ENCODE measurements around the gene MOB3A.

Gene MOB3A

DNA sequence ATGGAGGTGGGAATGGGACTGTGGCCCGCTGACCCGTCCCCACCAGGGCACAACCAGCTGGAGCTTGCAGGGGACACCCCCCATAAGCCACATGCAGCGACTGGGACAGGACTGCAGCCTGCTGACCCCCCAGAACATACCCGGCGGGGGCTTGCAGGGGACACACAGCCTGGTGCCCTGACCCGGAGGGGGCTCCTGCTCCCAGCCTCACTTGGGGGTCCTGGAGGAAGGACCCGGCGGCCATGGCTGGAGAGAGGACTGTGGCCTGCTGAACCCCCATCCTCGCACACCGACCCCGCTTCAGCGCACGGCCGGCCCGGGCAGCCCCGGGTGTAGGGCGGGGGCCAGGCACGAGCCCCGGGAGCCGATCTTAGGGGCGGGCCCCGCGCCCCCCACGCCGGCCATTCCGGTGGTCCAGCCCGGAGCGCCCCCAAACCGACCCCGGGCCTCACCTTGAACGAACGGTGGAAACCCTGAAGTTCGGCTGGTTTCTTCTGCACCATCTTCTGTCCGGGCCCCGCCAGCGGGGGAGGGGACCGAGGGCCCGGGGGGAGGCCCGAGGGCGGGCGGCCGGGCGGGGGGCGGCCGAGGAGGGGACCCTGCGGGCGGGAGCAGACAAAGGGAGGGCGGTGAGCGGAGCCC is 45.7 kb downstream of the MOB3A start (continued):
- TF ChIP-seq, protein P1, sequence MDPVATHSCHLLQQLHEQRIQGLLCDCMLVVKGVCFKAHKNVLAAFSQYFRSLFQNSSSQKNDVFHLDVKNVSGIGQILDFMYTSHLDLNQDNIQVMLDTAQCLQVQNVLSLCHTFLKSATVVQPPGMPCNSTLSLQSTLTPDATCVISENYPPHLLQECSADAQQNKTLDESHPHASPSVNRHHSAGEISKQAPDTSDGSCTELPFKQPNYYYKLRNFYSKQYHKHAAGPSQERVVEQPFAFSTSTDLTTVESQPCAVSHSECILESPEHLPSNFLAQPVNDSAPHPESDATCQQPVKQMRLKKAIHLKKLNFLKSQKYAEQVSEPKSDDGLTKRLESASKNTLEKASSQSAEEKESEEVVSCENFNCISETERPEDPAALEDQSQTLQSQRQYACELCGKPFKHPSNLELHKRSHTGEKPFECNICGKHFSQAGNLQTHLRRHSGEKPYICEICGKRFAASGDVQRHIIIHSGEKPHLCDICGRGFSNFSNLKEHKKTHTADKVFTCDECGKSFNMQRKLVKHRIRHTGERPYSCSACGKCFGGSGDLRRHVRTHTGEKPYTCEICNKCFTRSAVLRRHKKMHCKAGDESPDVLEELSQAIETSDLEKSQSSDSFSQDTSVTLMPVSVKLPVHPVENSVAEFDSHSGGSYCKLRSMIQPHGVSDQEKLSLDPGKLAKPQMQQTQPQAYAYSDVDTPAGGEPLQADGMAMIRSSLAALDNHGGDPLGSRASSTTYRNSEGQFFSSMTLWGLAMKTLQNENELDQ (tag by site-specific recombination; IDR thresholded peaks at IDR 0.05; ENCODE audit: low read depth), result no peak

DNA sequence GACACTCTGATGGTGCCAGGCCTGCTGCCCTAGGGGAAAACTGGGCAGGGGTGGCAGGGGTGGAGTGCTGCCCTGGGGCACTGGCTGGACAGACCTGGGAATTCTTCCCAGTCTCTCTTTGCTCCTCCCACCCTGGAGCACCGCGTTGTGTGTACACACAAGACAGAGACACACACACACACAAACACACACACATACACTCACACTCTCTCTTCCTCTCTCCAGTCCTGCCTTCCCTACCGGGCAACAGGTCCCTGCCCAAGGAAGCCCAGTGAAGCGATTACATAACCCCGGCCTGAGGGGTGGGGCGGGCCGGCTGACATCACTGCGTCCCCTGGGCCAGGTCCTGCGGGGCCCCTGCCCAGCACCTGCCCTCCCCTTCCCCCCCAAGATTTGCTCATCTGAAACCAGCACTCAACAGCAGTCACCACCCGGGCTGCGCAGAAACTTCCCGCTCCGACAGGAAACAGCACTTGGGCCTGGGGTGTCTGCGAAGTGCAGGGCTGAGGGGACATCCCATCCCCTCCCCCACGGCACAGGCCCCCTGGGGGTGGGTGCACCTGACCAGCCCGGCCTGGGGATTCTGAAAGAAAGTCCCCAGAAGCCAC is 46.3 kb downstream of the MOB3A start:
- Histone ChIP-seq H3K4me1 (ENCODE audit: control insufficient read depth, insufficient read depth, low read length) (peaks cover 3% of the 10 kb centered on the region; the same call in 1 of the 2 replicates), H3K4me3 (ENCODE audit: low read depth, low read length) (peak overlapping the region; percentile 55), H3K36me3 (ENCODE audit: control insufficient read depth in 2 of 2, insufficient read depth in 1 of 2, low read length in 2 of 2) (peaks cover 0 to 41% of the 10 kb centered on the region in 2 experiments; a peak in 1 of 3 replicates), H3K9me3 (ENCODE audit: control insufficient read depth, insufficient read depth, low read depth, low read length) (no peaks in the 10 kb centered on the region), H3K27ac (ENCODE audit: extremely low read depth, low read depth, low read length) (peak overlapping the region; percentile 47; the same call in 1 of the 2 replicates)
- CTCF ChIA-PET, result interaction anchor here (0.6 to 0.7 kb wide), 2 partner anchors 30 to 120 kb away, joined by 3 to 4 read pairs; no protein-coding TSS in a partner anchor
- POLR2A ChIA-PET, result interaction anchor here (0.7 to 3.5 kb wide), 5 partner anchors 8 to 30 kb away, joined by 3 to 17 read pairs (median 4); no protein-coding TSS in a partner anchor
- TF ChIP-seq KLF16 (tag by site-specific recombination; IDR thresholded peaks at IDR 0.05), result peak; percentile 92
- TF ChIP-seq, protein P2, sequence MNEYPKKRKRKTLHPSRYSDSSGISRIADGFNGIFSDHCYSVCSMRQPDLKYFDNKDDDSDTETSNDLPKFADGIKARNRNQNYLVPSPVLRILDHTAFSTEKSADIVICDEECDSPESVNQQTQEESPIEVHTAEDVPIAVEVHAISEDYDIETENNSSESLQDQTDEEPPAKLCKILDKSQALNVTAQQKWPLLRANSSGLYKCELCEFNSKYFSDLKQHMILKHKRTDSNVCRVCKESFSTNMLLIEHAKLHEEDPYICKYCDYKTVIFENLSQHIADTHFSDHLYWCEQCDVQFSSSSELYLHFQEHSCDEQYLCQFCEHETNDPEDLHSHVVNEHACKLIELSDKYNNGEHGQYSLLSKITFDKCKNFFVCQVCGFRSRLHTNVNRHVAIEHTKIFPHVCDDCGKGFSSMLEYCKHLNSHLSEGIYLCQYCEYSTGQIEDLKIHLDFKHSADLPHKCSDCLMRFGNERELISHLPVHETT (tag by site-specific recombination; IDR thresholded peaks at IDR 0.05), result peak; percentile 88
- no peak for TF ChIP-seq ZNF654 (tag by site-specific recombination; IDR thresholded peaks at IDR 0.05; ENCODE audit: low read depth)
- peak; percentile 26; the same call in 1 of the 2 replicates for TF ChIP-seq ZNF843 (tag by site-specific recombination; IDR thresholded peaks at IDR 0.05)
- TF ChIP-seq GLIS2 (tag by site-specific recombination; IDR thresholded peaks at IDR 0.05), result no peak; the same call in none of the 2 replicates
- TF ChIP-seq ZNF660 (tag by site-specific recombination; IDR thresholded peaks at IDR 0.05), result peak; percentile 35; the same call in 1 of the 2 replicates
- TF ChIP-seq HOXC10 (CRISPR knock-in tag; IDR thresholded peaks at IDR 0.05), result no peak
- TF ChIP-seq ZNF624 (tag by site-specific recombination; IDR thresholded peaks at IDR 0.05), result no peak
- TF ChIP-seq ZNF548 (tag by site-specific recombination; IDR thresholded peaks at IDR 0.05), result no peak
- TF ChIP-seq KLF10 (tag by site-specific recombination; IDR thresholded peaks at IDR 0.05), result peak; percentile 69
- TF ChIP-seq, protein P3, sequence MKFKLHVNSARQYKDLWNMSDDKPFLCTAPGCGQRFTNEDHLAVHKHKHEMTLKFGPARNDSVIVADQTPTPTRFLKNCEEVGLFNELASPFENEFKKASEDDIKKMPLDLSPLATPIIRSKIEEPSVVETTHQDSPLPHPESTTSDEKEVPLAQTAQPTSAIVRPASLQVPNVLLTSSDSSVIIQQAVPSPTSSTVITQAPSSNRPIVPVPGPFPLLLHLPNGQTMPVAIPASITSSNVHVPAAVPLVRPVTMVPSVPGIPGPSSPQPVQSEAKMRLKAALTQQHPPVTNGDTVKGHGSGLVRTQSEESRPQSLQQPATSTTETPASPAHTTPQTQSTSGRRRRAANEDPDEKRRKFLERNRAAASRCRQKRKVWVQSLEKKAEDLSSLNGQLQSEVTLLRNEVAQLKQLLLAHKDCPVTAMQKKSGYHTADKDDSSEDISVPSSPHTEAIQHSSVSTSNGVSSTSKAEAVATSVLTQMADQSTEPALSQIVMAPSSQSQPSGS (tag by site-specific recombination; IDR thresholded peaks at IDR 0.05; ENCODE audit: low read depth), result peak; percentile 82
- peak; percentile 52; the same call in 1 of the 2 replicates for TF ChIP-seq ZNF394 (tag by site-specific recombination; IDR thresholded peaks at IDR 0.05; ENCODE audit: borderline replicate concordance)
- TF ChIP-seq BCL11B (tag by site-specific recombination; IDR thresholded peaks at IDR 0.05; ENCODE audit: low read depth), result peak; percentile 74; the same call in 1 of the 2 replicates
- TF ChIP-seq ZNF19 (tag by site-specific recombination; IDR thresholded peaks at IDR 0.05; ENCODE audit: low read depth), result no peak
- TF ChIP-seq ZXDB (tag by site-specific recombination; IDR thresholded peaks at IDR 0.05), result peak; percentile 88
- TF ChIP-seq ZNF423 (tag by site-specific recombination; IDR thresholded peaks at IDR 0.05), result peak; percentile 67; the same call in 1 of the 2 replicates
- TF ChIP-seq, protein P4, sequence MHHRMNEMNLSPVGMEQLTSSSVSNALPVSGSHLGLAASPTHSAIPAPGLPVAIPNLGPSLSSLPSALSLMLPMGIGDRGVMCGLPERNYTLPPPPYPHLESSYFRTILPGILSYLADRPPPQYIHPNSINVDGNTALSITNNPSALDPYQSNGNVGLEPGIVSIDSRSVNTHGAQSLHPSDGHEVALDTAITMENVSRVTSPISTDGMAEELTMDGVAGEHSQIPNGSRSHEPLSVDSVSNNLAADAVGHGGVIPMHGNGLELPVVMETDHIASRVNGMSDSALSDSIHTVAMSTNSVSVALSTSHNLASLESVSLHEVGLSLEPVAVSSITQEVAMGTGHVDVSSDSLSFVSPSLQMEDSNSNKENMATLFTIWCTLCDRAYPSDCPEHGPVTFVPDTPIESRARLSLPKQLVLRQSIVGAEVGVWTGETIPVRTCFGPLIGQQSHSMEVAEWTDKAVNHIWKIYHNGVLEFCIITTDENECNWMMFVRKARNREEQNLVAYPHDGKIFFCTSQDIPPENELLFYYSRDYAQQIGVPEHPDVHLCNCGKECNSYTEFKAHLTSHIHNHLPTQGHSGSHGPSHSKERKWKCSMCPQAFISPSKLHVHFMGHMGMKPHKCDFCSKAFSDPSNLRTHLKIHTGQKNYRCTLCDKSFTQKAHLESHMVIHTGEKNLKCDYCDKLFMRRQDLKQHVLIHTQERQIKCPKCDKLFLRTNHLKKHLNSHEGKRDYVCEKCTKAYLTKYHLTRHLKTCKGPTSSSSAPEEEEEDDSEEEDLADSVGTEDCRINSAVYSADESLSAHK (tag by site-specific recombination; IDR thresholded peaks at IDR 0.05), result peak; percentile 78
- TF ChIP-seq ZNF623 (tag by site-specific recombination; IDR thresholded peaks at IDR 0.05), result 0 out of 2 replicates have a peak, but pooled peaks have one; percentile 15
- TF ChIP-seq SP2 (tag by site-specific recombination; IDR thresholded peaks at IDR 0.05), result peak; percentile 73
- peak; percentile 81 for TF ChIP-seq ZNF600 (tag by site-specific recombination; IDR thresholded peaks at IDR 0.05)
- peak; percentile 4; the same call in 1 of the 2 replicates for TF ChIP-seq ZNF76 (tag by site-specific recombination; IDR thresholded peaks at IDR 0.05; ENCODE audit: borderline replicate concordance, low read depth)
- TF ChIP-seq, protein P5, sequence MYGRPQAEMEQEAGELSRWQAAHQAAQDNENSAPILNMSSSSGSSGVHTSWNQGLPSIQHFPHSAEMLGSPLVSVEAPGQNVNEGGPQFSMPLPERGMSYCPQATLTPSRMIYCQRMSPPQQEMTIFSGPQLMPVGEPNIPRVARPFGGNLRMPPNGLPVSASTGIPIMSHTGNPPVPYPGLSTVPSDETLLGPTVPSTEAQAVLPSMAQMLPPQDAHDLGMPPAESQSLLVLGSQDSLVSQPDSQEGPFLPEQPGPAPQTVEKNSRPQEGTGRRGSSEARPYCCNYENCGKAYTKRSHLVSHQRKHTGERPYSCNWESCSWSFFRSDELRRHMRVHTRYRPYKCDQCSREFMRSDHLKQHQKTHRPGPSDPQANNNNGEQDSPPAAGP (tag by site-specific recombination; IDR thresholded peaks at IDR 0.05), result peak; percentile 95
- TF ChIP-seq KLF1 (tag by site-specific recombination; IDR thresholded peaks at IDR 0.05), result peak; percentile 89
- TF ChIP-seq ZFP69B (tag by site-specific recombination; IDR thresholded peaks at IDR 0.05), result peak; percentile 73
- TF ChIP-seq BCL11A (tag by site-specific recombination; IDR thresholded peaks at IDR 0.05; ENCODE audit: low read depth), result peak; percentile 38; the same call in 1 of the 2 replicates
- TF ChIP-seq GLI4 (tag by site-specific recombination; IDR thresholded peaks at IDR 0.05), result no peak; the same call in 1 of the 2 replicates

Data from HEK293 (cell line).